IMR-90 (cell line): ENCODE data around the gene ITM2B. TPM values are rescaled to one million over a fixed set of nuclear protein-coding genes. Genes with fewer than 3 reads are reported as not detected.

ENCODE experiments used
- ATAC-seq: fragments of 200-7000 bp; cut with Tn5 transposase; 2 replicates; pipeline ENCODE4 v1.9.1; 2020; ENCODE audit warnings: low read depth, mild to moderate bottlenecking, moderate library complexity
- BruUV-seq: library from RNA; stranded (reverse); fragments of 400-500 nt; replicated peaks from 2 replicates; lab custom pipeline; 2021; lab: Mats Ljungman, UMichigan
- CTCF ChIA-PET: fragments of 300-600 bp; formaldehyde crosslinking; extraction: SDS; loops from one replicate; lab custom pipeline; 2021; ENCODE audit warnings: antibody characterized with exemption; lab: Yijun Ruan, JAX
- POLR2A ChIA-PET: fragments of 300-600 bp; sonication (Branson Sonifier 250); formaldehyde crosslinking; loops from one replicate; lab custom pipeline; 2022; ENCODE audit warnings: antibody characterized with exemption; ENCODE audit not compliant: unreplicated experiment; lab: Charles Lee
- DNase-seq: peaks from one replicate; pipeline ENCODE4 v3.0.0; 2013
- H2AFZ ChIP-seq: replicated peaks from 2 replicates; pipeline ENCODE3; 2013; ENCODE audit warnings: low read length, mild to moderate bottlenecking; ENCODE audit not compliant: poor library complexity
- H2AK5ac ChIP-seq: 2 replicates; pipeline ENCODE4 v1.6.1; 2013; ENCODE audit warnings: low read depth, low read length, inconsistent platforms
- H2AK9ac ChIP-seq: replicated peaks from 2 replicates; pipeline ENCODE3; 2013; ENCODE audit warnings: mild to moderate bottlenecking, low read depth, low read length, moderate library complexity; ENCODE audit not compliant: poor library complexity
- H2BK120ac ChIP-seq: 2 replicates; pipeline ENCODE4 v1.6.1; 2013; ENCODE audit warnings: low read depth, low read length, inconsistent platforms
- H2BK15ac ChIP-seq: 3 replicates; pipeline ENCODE4 v1.6.1; 2013; ENCODE audit warnings: low read depth, low read length, inconsistent platforms
- H2BK20ac ChIP-seq: 2 replicates; pipeline ENCODE4 v1.6.1; 2013; ENCODE audit warnings: low read depth, mild to moderate bottlenecking, inconsistent platforms, low read length, moderate library complexity
- H2BK5ac ChIP-seq: 2 replicates; pipeline ENCODE4 v1.6.1; 2013; ENCODE audit warnings: mild to moderate bottlenecking, low read depth, low read length, inconsistent platforms; ENCODE audit not compliant: poor library complexity, severe bottlenecking
- H3K14ac ChIP-seq: replicated peaks from 2 replicates; pipeline ENCODE4 v1.6.1; 2013; ENCODE audit warnings: low read depth, low read length, inconsistent platforms
- H3K18ac ChIP-seq: 2 replicates; pipeline ENCODE4 v1.6.1; 2013; ENCODE audit warnings: low read depth, low read length, control low read depth
- H3K23ac ChIP-seq: 2 replicates; pipeline ENCODE4 v1.6.1; 2013; ENCODE audit warnings: low read depth, low read length, inconsistent platforms
- H3K27ac ChIP-seq: 2 replicates; pipeline ENCODE4 v1.5.1; 2013; ENCODE audit warnings: mild to moderate bottlenecking, control low read depth, low read length; ENCODE audit not compliant: insufficient read depth
- H3K27me3 ChIP-seq: 2 replicates; pipeline ENCODE4 v1.6.1; 2013; ENCODE audit warnings: low read length; ENCODE audit not compliant: control insufficient read depth, insufficient read depth
- H3K36me3 ChIP-seq: 2 replicates; pipeline ENCODE4 v1.6.1; 2013; ENCODE audit warnings: low read length, mixed read lengths; ENCODE audit not compliant: control insufficient read depth, insufficient read depth
- H3K4ac ChIP-seq: 2 replicates; pipeline ENCODE4 v1.6.1; 2013; ENCODE audit warnings: low read depth, low read length, inconsistent platforms
- H3K4me1 ChIP-seq: 2 replicates; pipeline ENCODE4 v1.6.1; 2013; ENCODE audit warnings: low read length, mixed read lengths; ENCODE audit not compliant: control insufficient read depth, insufficient read depth
- H3K4me2 ChIP-seq: 2 replicates; pipeline ENCODE4 v1.6.1; 2013; ENCODE audit warnings: low read depth, mild to moderate bottlenecking, control low read depth, low read length, moderate library complexity
- H3K4me3 ChIP-seq: 2 replicates; pipeline ENCODE4 v1.5.1; 2013; ENCODE audit warnings: low read depth, mild to moderate bottlenecking, control low read depth, low read length, moderate library complexity; ENCODE audit not compliant: insufficient read depth
- H3K56ac ChIP-seq: 2 replicates; pipeline ENCODE4 v1.6.1; 2013; ENCODE audit warnings: low read length, inconsistent platforms; ENCODE audit not compliant: insufficient read depth; ENCODE audit errors: extremely low read depth
- H3K79me1 ChIP-seq, 2 experiments: 2 replicates each; pipeline ENCODE4 v1.6.1; 2013; ENCODE audit warnings: low read length in 2 of 2, inconsistent platforms in 1 of 2, low read depth in 1 of 2
- H3K9ac ChIP-seq: 2 replicates; pipeline ENCODE4 v1.6.1; 2013; ENCODE audit warnings: low read depth, low read length, control low read depth
- H3K9me1 ChIP-seq: 2 replicates; pipeline ENCODE4 v1.6.1; 2013; ENCODE audit warnings: low read length, inconsistent platforms; ENCODE audit not compliant: insufficient read depth
- H3K9me3 ChIP-seq: 2 replicates; pipeline ENCODE4 v1.6.1; 2013; ENCODE audit warnings: low read length; ENCODE audit not compliant: control insufficient read depth, insufficient read depth
- H4K20me1 ChIP-seq: 2 replicates; pipeline ENCODE4 v1.6.1; 2013; ENCODE audit warnings: low read length, inconsistent platforms; ENCODE audit not compliant: insufficient read depth
- H4K5ac ChIP-seq: 2 replicates; pipeline ENCODE4 v1.6.1; 2013; ENCODE audit warnings: mild to moderate bottlenecking, low read depth, low read length, control low read depth
- H4K8ac ChIP-seq, 2 experiments: 2 replicates each; pipeline ENCODE4 v1.6.1; 2013; ENCODE audit warnings: low read depth in 2 of 2, low read length in 2 of 2, control low read depth in 1 of 2, inconsistent platforms in 1 of 2
- H4K91ac ChIP-seq: 2 replicates; pipeline ENCODE4 v1.6.1; 2013; ENCODE audit warnings: low read depth, low read length, inconsistent platforms; ENCODE audit not compliant: insufficient read depth
- BHLHE40 ChIP-seq: fragments of 150-350 bp; IDR thresholded peaks from 2 replicates; pipeline ENCODE4 v1.6.1; 2016; ENCODE audit warnings: mild to moderate bottlenecking, low read depth, low read length
- CEBPB ChIP-seq: IDR thresholded peaks from 2 replicates; pipeline ENCODE4 v1.6.1; 2012; ENCODE audit warnings: low read depth, low read length, improper control_type of control experiment
- CHD1 ChIP-seq: IDR thresholded peaks from 2 replicates; pipeline ENCODE4 v1.6.1; 2012; ENCODE audit warnings: low read depth, low read length, improper control_type of control experiment
- FOS ChIP-seq: fragments of 150-350 bp; IDR thresholded peaks from 2 replicates; pipeline ENCODE4 v1.6.1; 2016; ENCODE audit warnings: low read depth, low read length
- MAFK ChIP-seq: IDR thresholded peaks from 2 replicates; pipeline ENCODE4 v1.6.1; 2012; ENCODE audit warnings: low read depth, low read length, improper control_type of control experiment
- MXI1 ChIP-seq: IDR thresholded peaks from 2 replicates; pipeline ENCODE4 v1.6.1; 2012; ENCODE audit warnings: low read depth, mild to moderate bottlenecking, low read length, moderate library complexity, borderline replicate concordance
- RAD21 ChIP-seq: IDR thresholded peaks from 2 replicates; pipeline ENCODE4 v1.6.1; 2012; ENCODE audit warnings: low read length, improper control_type of control experiment
- RFX5 ChIP-seq: IDR thresholded peaks from 2 replicates; pipeline ENCODE4 v1.8.0; 2012; ENCODE audit warnings: low read depth, mild to moderate bottlenecking, low read length, moderate library complexity
- SMC3 ChIP-seq: fragments of 150-350 bp; IDR thresholded peaks from 2 replicates; pipeline ENCODE4 v1.6.1; 2016; ENCODE audit warnings: low read depth, mild to moderate bottlenecking, antibody characterized with exemption, low read length, moderate library complexity
- WGBS, 2 experiments: methylation state at CpG; one replicate each; pipeline versions ENCODE4 v1.1.5 to v1.1.7; 2013; ENCODE audit warnings: missing lambda C conversion rate in 2 of 2; ENCODE audit not compliant: insufficient read length in 1 of 2; ENCODE audit errors: extremely low coverage in 2 of 2; 5-methylcytosine and 5-hydroxymethylcytosine counted together
- dilution Hi-C: fragments of 300-500 bp; cut with HindIII; formaldehyde crosslinking; loops from one replicate; pipeline ENCODE4 v1.14.3; 2018; ENCODE audit warnings: low sequenced_read_pairs; ENCODE audit not compliant: unreplicated experiment
- in situ Hi-C: fragments of 300-500 bp; cut with MboI; formaldehyde crosslinking; loops from 3 replicates; pipeline ENCODE4 v1.14.3; 2019; ENCODE audit warnings: low sequenced_read_pairs, inconsistent platforms, mixed read lengths
- intact Hi-C: fragments of 100-400 bp; cut with micrococcal nuclease; formaldehyde crosslinking; loops from 2 replicates; pipeline ENCODE4 v1.10.0; 2022
- polyA plus RNA-seq, 3 experiments: library from polyadenylated mRNA; depleted of rRNA; stranded (reverse); fragments of >200 nt; gene quantifications; 2 replicates each; pipeline ENCODE4 v1.2.3, GENCODE V29; 2012; ENCODE audit warnings: low replicate concordance in 1 of 3
- total RNA-seq: library from RNA; depleted of rRNA; stranded (reverse); fragments of >200 nt; gene quantifications from 2 replicates; pipeline ENCODE4 v1.2.3, GENCODE V29; 2012
- TF ChIP-seq, protein P1 (sequence below): conservative IDR thresholded peaks from 2 replicates; pipeline ENCODE4 v1.5.1; 2012; ENCODE audit warnings: mild to moderate bottlenecking, low read depth, low read length, improper control_type of control experiment
- TF ChIP-seq, protein P2 (sequence below): fragments of 150-350 bp; IDR thresholded peaks from 2 replicates; pipeline ENCODE4 v1.6.1; 2017; ENCODE audit warnings: mild to moderate bottlenecking, antibody characterized with exemption, low read length, low read depth

ITM2B gene
- total and polyA plus RNA-seq, 2 of the 4 experiments (the other 2 are of a cell fraction) = 51.1 to 158 TPM

DNA sequence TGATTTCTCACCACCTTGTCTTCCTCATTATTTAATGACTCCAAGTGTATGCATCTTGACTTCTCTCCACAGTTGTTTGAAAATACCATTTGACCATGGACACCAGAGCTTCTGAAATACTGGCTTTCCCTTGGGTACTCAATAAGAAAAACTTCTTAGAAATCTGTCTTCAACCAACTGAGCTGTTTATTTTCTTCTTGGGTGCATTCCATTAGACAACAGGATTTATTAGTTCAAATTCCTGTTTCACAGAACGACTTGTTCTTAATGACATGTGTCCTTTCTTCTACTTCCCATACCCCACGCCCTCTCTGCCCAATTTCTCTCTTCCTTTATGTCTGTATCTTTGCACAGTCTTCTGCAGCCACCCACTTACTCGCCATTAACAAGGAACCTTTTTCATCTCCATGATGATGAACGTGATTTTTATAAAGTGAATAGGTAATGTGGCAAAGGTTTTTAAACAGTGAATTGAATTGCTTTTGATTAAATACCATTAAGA, 11.3 kb upstream of the ITM2B start:
- Histone ChIP-seq H3K4me1 (peaks cover 4% of the 10 kb centered on the region; the same call in 1 of the 2 replicates), H2BK5ac (no peak overlapping the region), H3K27ac (no peak overlapping the region), H4K20me1 (no peaks in the 10 kb centered on the region), H3K4me2 (no peak overlapping the region), H4K91ac (no peak overlapping the region), H2AFZ (no peak overlapping the region), H3K23ac (no peak overlapping the region), H3K14ac (no peak overlapping the region), H3K9me3 (no peaks in the 10 kb centered on the region), H3K4me3 (no peak overlapping the region), H2BK120ac (no peak overlapping the region), H3K18ac (no peak overlapping the region), H2AK9ac (no peak overlapping the region), H3K9ac (no peak overlapping the region), H4K5ac (no peak overlapping the region), H2BK15ac (no peak overlapping the region), H3K27me3 (peaks cover 4% of the 10 kb centered on the region), H4K8ac (no peak overlapping the region), H2BK20ac (no peak overlapping the region), H3K56ac (no peak overlapping the region), H3K4ac (no peak overlapping the region), H3K36me3 (no peaks in the 10 kb centered on the region), H3K79me1 (no peaks in the 10 kb centered on the region), H3K9me1 (no peaks in the 10 kb centered on the region; the same call in 1 of the 2 replicates), H2AK5ac (no peak overlapping the region)
- in situ Hi-C loops (no loop called here), dilution Hi-C loops (no loop called here), intact Hi-C loops (no loop called here)
- BruUV-seq = no TSS peak
- ChIA-PET CTCF (interaction anchor here (0.6 to 1.4 kb wide), 2 partner anchors 9 to 19 kb away, joined by 3 to 4 read pairs; no protein-coding TSS in a partner anchor), POLR2A (no interaction called here)
- no peak for ATAC-seq
- DNase-seq = no peak
- no peak for TF ChIP-seq MAFK
- TF ChIP-seq SMC3 = no peak
- TF ChIP-seq RFX5 = no peak
- TF ChIP-seq, protein P1, sequence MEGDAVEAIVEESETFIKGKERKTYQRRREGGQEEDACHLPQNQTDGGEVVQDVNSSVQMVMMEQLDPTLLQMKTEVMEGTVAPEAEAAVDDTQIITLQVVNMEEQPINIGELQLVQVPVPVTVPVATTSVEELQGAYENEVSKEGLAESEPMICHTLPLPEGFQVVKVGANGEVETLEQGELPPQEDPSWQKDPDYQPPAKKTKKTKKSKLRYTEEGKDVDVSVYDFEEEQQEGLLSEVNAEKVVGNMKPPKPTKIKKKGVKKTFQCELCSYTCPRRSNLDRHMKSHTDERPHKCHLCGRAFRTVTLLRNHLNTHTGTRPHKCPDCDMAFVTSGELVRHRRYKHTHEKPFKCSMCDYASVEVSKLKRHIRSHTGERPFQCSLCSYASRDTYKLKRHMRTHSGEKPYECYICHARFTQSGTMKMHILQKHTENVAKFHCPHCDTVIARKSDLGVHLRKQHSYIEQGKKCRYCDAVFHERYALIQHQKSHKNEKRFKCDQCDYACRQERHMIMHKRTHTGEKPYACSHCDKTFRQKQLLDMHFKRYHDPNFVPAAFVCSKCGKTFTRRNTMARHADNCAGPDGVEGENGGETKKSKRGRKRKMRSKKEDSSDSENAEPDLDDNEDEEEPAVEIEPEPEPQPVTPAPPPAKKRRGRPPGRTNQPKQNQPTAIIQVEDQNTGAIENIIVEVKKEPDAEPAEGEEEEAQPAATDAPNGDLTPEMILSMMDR = no peak
- no peak for TF ChIP-seq CHD1
- TF ChIP-seq, protein P2, sequence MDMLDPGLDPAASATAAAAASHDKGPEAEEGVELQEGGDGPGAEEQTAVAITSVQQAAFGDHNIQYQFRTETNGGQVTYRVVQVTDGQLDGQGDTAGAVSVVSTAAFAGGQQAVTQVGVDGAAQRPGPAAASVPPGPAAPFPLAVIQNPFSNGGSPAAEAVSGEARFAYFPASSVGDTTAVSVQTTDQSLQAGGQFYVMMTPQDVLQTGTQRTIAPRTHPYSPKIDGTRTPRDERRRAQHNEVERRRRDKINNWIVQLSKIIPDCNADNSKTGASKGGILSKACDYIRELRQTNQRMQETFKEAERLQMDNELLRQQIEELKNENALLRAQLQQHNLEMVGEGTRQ = no peak
- no peak for TF ChIP-seq BHLHE40
- no peak for TF ChIP-seq FOS
- no peak for TF ChIP-seq RAD21
- no peak for TF ChIP-seq CEBPB
- no peak for TF ChIP-seq MXI1
- 67% methylated on average over 1 of the region's 4 CpGs; no CpG with 5 or more reads in 1 of the 2 experiments for WGBS, 2 experiments
